GM19372 (cell line): ENCODE results near the gene BMERB1.

Source experiments
- ATAC-seq: cut with Tn5 transposase; IDR thresholded peaks from one replicate; pipeline ENCODE4 v1.9.1; 2021; ENCODE audit warnings: mild to moderate bottlenecking, low read depth, moderate library complexity; ENCODE audit not compliant: unreplicated experiment

Gene BMERB1

GRCh38 chr16:15493466-15494180 lies 59.2 kb downstream of the BMERB1 start:
- ATAC-seq: no peak

GRCh38 chr16:15494236-15494635 lies 59.8 kb downstream of the BMERB1 start:
- no peak for ATAC-seq

- ATAC-seq: no peak
Measured at GRCh38 chr16:15495898-15496297, 61.5 kb downstream of the BMERB1 start.

GRCh38 chr16:15498427-15499175 lies 64.2 kb downstream of the BMERB1 start:
- ATAC-seq: no peak

GRCh38 chr16:15502041-15502725 lies 67.8 kb downstream of the BMERB1 start:
- no peak for ATAC-seq

GRCh38 chr16:15506441-15506840 lies 72.1 kb downstream of the BMERB1 start:
- ATAC-seq: no peak

- no peak for ATAC-seq
Measured at GRCh38 chr16:15507301-15507958, 73.0 kb downstream of the BMERB1 start.

GRCh38 chr16:15507959-15508627 lies 73.7 kb downstream of the BMERB1 start:
- no peak for ATAC-seq

GRCh38 chr16:15509051-15509592 lies 74.7 kb downstream of the BMERB1 start:
- ATAC-seq: no peak

- no peak for ATAC-seq
Measured at GRCh38 chr16:15509593-15510535, 75.5 kb downstream of the BMERB1 start.

GRCh38 chr16:15510992-15511391 lies 76.6 kb downstream of the BMERB1 start:
- ATAC-seq: no peak

- ATAC-seq: no peak
Measured at GRCh38 chr16:15511759-15512487, 77.5 kb downstream of the BMERB1 start.

GRCh38 chr16:15513156-15513555 lies 78.8 kb downstream of the BMERB1 start:
- no peak for ATAC-seq

- no peak for ATAC-seq
Measured at GRCh38 chr16:15515992-15516391, 81.6 kb downstream of the BMERB1 start.

GRCh38 chr16:15516609-15517008 lies 82.2 kb downstream of the BMERB1 start:
- no peak for ATAC-seq

GRCh38 chr16:15517743-15518377 lies 83.5 kb downstream of the BMERB1 start:
- ATAC-seq: no peak

- ATAC-seq: no peak
Measured at GRCh38 chr16:15518381-15519351, 84.3 kb downstream of the BMERB1 start.
